ENCODE results near the gene SFXN3. TPM values are rescaled to one million over a fixed set of nuclear protein-coding genes. Genes with fewer than 3 reads are reported as not detected.

The SFXN3 gene
- total RNA-seq, 1 donor from 2014 or later, result 14.1 TPM

GRCh38 chr10:101079874-101080273 lies 48.8 kb downstream of the SFXN3 start:
- no peak for ATAC-seq
- no peak for DNase-seq (ENCODE audit: missing footprints)
- intact Hi-C loops (cut with DNase I), result no loop called here

- DNase-seq (ENCODE audit: missing footprints) (no peak), ATAC-seq (no peak)
- intact Hi-C loops (cut with DNase I), result no loop called here
These were observed 50.2 kb downstream of the SFXN3 start for GRCh38 chr10:101080933-101081931.

- intact Hi-C loops (cut with DNase I), result no loop called here
- no peak for ATAC-seq
These were observed 54.8 kb downstream of the SFXN3 start for GRCh38 chr10:101085846-101086245.

GRCh38 chr10:101087376-101087775 lies 56.3 kb downstream of the SFXN3 start:
- DNase-seq (ENCODE audit: missing footprints) (no peak), ATAC-seq (no peak)
- intact Hi-C loops (cut with DNase I), result no loop called here

More at GRCh38 chr10:101085846-101086245, 54.8 kb downstream of the SFXN3 start:
- DNase-seq (ENCODE audit: missing footprints), result no peak

- no peak for ATAC-seq
- intact Hi-C loops (cut with DNase I), result no loop called here
- no peak for DNase-seq (ENCODE audit: missing footprints)
These were observed 56.9 kb downstream of the SFXN3 start for GRCh38 chr10:101087965-101088364.

GRCh38 chr10:101089520-101090299 lies 58.7 kb downstream of the SFXN3 start:
- DNase-seq (ENCODE audit: missing footprints), result no peak
- ATAC-seq, result no peak
- intact Hi-C loops (cut with DNase I), result no loop called here

GRCh38 chr10:101090597-101090996 lies 59.6 kb downstream of the SFXN3 start:
- no peak for ATAC-seq
- DNase-seq (ENCODE audit: missing footprints), result no peak
- intact Hi-C loops (cut with DNase I), result no loop called here

Other genes starting within 250 kb of the SFXN3 start
- gene SLF2, start 118.3 kb upstream of the SFXN3 start, total RNA-seq, result 17.0 TPM
- gene SEMA4G, start 61.7 kb upstream of the SFXN3 start, total RNA-seq, result 1.5 TPM
- 58.3 TPM for gene MRPL43, start 43.7 kb upstream of the SFXN3 start, total RNA-seq
- 6.6 TPM for gene TWNK, start 43.7 kb upstream of the SFXN3 start, total RNA-seq
- gene LZTS2, start 31.4 kb upstream of the SFXN3 start, total RNA-seq, result 43.4 TPM
- 0.22 TPM for gene PDZD7, start 105 bp upstream of the SFXN3 start, total RNA-seq
- 4.8 TPM for gene KAZALD1, start 30.8 kb downstream of the SFXN3 start, total RNA-seq
- gene TLX1, start 100.1 kb downstream of the SFXN3 start, total RNA-seq, result not detected
- gene LBX1, start 198.2 kb downstream of the SFXN3 start, total RNA-seq, result not detected